AG04449 (cell line): ENCODE measurements around the gene CCDC174.

Experiments used
- CTCF ChIA-PET: fragments of 350-600 bp; formaldehyde crosslinking; extraction: SDS; loops from one replicate; lab custom pipeline; 2021; ENCODE audit warnings: antibody characterized with exemption; lab: Yijun Ruan, JAX
- POLR2A ChIA-PET: fragments of 400-600, 350-600 bp; formaldehyde crosslinking; extraction: SDS; loops from one replicate; lab custom pipeline; 2020; ENCODE audit warnings: antibody characterized with exemption, inconsistent platforms; lab: Yijun Ruan, JAX
- DNase-seq: peaks from one replicate; pipeline ENCODE4 v3.0.0-alpha.2; 2010; ENCODE audit warnings: low read depth, low spot score
- H3K4me3 ChIP-seq: 2 replicates; pipeline ENCODE4 v1.5.1; 2011; ENCODE audit warnings: low read depth, mild to moderate bottlenecking, control low read depth, low read length
- TF ChIP-seq, protein P1 (sequence below): IDR thresholded peaks from one replicate; pipeline ENCODE4 v1.5.1; 2011; ENCODE audit warnings: mild to moderate bottlenecking, moderate library complexity, low read length, control low read depth, inconsistent platforms; ENCODE audit not compliant: insufficient read depth; ENCODE audit errors: missing control alignments

Gene CCDC174

DNA sequence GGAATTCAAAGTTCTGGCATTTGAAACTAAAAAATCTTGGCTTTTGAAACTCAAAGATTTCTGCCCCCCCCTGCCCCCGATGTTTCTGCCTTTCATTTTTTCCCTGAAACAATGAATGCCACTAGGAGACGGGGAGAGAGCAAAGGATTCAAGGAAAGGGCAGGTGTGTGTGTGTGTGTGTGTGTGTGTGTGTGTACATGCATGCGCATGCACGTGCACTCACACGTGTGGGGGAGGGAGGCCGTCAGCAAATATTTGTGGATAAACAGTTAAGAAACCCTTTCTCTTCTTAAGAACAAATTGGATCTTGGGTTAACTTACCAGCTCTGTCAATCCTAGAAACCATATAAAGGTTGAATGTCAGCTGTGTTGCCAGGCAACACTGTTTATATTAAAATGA lies 29.2 kb upstream of the CCDC174 start:
- ChIA-PET CTCF (interaction anchor here (1.1 kb wide), 1 partner anchor 115 kb away, joined by 3 read pairs; no protein-coding TSS in a partner anchor), POLR2A (interaction anchor here (0.6 kb wide), 1 partner anchor 11 kb away, joined by 3 read pairs; no protein-coding TSS in a partner anchor)
- no peak for DNase-seq
- H3K4me3 ChIP-seq = no peak overlapping the region
- TF ChIP-seq, protein P1, sequence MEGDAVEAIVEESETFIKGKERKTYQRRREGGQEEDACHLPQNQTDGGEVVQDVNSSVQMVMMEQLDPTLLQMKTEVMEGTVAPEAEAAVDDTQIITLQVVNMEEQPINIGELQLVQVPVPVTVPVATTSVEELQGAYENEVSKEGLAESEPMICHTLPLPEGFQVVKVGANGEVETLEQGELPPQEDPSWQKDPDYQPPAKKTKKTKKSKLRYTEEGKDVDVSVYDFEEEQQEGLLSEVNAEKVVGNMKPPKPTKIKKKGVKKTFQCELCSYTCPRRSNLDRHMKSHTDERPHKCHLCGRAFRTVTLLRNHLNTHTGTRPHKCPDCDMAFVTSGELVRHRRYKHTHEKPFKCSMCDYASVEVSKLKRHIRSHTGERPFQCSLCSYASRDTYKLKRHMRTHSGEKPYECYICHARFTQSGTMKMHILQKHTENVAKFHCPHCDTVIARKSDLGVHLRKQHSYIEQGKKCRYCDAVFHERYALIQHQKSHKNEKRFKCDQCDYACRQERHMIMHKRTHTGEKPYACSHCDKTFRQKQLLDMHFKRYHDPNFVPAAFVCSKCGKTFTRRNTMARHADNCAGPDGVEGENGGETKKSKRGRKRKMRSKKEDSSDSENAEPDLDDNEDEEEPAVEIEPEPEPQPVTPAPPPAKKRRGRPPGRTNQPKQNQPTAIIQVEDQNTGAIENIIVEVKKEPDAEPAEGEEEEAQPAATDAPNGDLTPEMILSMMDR = no peak

DNA sequence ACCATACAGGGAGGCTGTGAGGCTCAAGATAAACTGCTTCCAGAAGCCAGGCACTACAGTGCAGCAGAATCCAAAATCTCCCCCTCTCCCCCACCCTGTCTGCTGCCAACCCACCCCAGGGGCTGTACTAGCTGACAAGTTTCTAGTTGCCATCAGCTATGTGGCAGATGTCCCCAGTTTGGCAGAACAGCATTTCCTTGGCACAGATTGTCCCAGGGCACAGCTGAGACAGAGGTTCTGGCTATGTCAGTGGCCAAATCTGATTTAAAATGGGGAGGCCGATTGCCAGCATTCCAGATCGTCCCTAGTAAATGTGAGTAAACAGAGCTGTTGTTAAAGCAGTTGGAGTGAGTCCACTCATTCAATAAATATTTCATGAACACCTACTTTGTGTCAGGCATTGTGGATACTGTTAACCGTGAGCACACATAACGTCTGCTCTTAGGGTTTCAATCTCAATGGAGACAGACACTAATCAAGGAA lies 28.0 kb upstream of the CCDC174 start:
- DNase-seq = no peak
- POLR2A ChIA-PET = no interaction called here
- CTCF ChIA-PET = interaction anchor here (1.1 to 1.4 kb wide), 2 partner anchors 116 to 297 kb away, joined by 3 read pairs; no protein-coding TSS in a partner anchor
- TF ChIP-seq, protein P1 = no peak
- H3K4me3 ChIP-seq = no peak overlapping the region

DNA sequence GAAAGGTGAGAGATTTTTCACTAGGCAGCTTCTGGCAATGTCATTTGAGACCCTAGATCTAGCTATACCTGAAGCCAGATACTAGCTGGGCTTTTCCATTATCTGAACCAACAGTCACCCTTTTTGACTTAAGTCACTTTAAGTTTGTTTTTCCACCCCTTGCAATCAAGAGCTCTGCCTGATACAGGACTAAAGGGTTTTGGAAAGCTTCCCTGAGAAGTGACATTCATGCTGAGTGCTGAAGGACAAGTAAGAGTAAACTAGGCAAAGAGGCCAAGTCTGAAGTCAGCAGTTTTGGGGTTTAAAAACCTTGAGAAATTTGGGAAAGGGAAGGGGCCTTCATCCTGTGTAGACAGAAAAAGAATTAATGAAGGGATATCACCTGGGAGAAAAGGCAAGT lies 27.1 kb upstream of the CCDC174 start:
- CTCF ChIA-PET = interaction anchor here (1.4 kb wide), 1 partner anchor 296 kb away, joined by 3 read pairs; no protein-coding TSS in a partner anchor
- no peak overlapping the region for H3K4me3 ChIP-seq
- TF ChIP-seq, protein P1 = no peak
- POLR2A ChIA-PET = no interaction called here
- DNase-seq = no peak

DNA sequence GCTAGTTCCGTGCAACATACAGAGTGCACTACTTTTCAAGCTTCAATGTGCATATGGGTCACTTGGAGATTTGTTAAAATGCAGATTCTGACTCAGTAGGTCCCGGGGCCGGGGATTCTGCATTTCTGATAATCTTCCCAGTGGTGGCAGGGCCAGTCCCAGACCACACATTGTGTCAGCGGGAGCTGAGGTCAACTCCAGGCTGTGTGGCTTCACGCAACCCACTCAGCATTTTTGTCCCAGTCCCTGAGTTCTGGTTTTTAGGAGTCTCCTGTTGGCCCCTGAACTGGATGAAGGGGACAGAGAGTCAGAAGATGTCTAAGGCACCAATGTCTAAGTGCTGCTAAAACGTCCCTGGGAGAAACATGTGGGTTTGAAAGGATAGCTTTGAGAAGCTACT lies 26.1 kb upstream of the CCDC174 start:
- H3K4me3 ChIP-seq = no peak overlapping the region
- POLR2A ChIA-PET = no interaction called here
- TF ChIP-seq, protein P1 = no peak
- CTCF ChIA-PET = interaction anchor here (1.4 kb wide), 1 partner anchor 117 kb away, joined by 4 read pairs; no protein-coding TSS in a partner anchor
- no peak for DNase-seq

DNA sequence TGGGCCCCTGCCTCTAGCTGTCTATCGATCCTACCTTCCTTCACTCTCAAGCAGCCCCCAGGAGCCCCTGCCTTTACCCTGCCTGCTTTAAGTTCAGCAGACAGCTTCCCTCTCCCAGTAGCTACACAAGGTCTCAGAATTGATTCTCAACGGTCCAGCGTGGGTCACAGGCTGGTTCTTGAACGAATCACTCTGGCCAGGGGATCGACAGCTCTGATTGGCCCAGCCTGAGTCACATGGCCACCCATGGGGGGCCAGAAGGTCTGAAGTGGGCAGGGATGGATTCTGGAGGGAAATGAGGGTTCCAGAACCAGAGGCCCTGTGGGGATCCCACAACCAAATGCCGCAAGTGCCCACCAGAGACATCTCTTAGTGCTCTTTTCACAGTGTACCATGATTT lies 23.7 kb upstream of the CCDC174 start:
- no peak overlapping the region for H3K4me3 ChIP-seq
- no peak for DNase-seq
- TF ChIP-seq, protein P1 = no peak
- POLR2A ChIA-PET = interaction anchor here (1.0 kb wide), 1 partner anchor 24 kb away, joined by 3 read pairs; the partner anchor contains the start of gene CCDC174
- CTCF ChIA-PET = interaction anchor here (1.2 kb wide), 1 partner anchor 23 kb away, joined by 3 read pairs; the partner anchor contains the start of gene CCDC174

DNA sequence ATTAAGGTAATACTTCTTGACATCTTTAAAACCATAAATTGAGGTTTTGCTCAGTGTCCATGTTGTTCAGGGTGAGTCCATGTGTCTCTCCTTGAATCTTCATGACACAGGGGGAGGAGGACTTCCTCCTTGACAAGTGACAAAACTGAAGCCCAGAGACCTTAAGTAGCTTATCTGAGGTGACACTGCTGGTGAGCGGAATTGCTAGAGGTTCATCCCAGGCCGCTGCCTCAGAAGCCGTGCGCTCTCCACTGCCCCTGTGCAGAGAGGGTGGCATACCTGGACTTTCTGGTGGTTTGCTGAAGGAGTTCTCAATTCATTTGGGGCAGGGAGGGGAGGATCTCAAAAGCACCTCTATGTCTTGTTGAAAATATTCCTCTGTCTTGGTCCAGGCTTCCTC lies 23.2 kb upstream of the CCDC174 start:
- CTCF ChIA-PET = interaction anchor here (1.2 kb wide), 1 partner anchor 23 kb away, joined by 3 read pairs; the partner anchor contains the start of gene CCDC174
- POLR2A ChIA-PET = interaction anchor here (1.0 kb wide), 1 partner anchor 23 kb away, joined by 3 read pairs; the partner anchor contains the start of gene CCDC174
- TF ChIP-seq, protein P1 = no peak
- H3K4me3 ChIP-seq = no peak overlapping the region
- DNase-seq = no peak
